SK-N-SH (cell line): ENCODE measurements around the gene VENTX. TPM values are rescaled to one million over a fixed set of nuclear protein-coding genes. Genes with fewer than 3 reads are reported as not detected.

Source experiments
- CTCF ChIA-PET: fragments of 300-600, 350-600 bp; formaldehyde crosslinking; extraction: SDS; loops from one replicate; lab custom pipeline; 2021; lab: Yijun Ruan, JAX
- POLR2A ChIA-PET: fragments of 350-600 bp; sonication (Branson Sonifier 250); formaldehyde crosslinking; extraction: SDS; loops from one replicate; lab custom pipeline; 2020; ENCODE audit warnings: antibody characterized with exemption, inconsistent platforms; lab: Yijun Ruan, JAX
- DNase-seq: peaks from one replicate; pipeline ENCODE4 v3.0.0; 2012
- H2AFZ ChIP-seq: fragments of 200-600 bp; sonication (generic); 2 replicates; pipeline ENCODE4 v1.8.1; 2016; ENCODE audit warnings: antibody characterized with exemption, mild to moderate bottlenecking, low read depth
- H3F3A ChIP-seq: fragments of 200-600 bp; sonication (generic); replicated peaks from 2 replicates; pipeline ENCODE3; 2016; ENCODE audit warnings: antibody characterized with exemption, mild to moderate bottlenecking; ENCODE audit not compliant: insufficient read depth
- H3K27ac ChIP-seq, 2 experiments: fragments of 200-500 bp in 1 of 2; fragments of 200-600 bp in 1 of 2; sonication (Bioruptor generic) in 1 of 2; sonication (generic), shearing (Covaris generic) in 1 of 2; 2 replicates each; pipeline versions ENCODE4 v1.5.1 to v1.6.1; 2014 to 2016; ENCODE audit warnings: low read depth in 2 of 2, inconsistent platforms in 1 of 2, low read length in 1 of 2, mild to moderate bottlenecking in 1 of 2, mixed read lengths in 1 of 2
- H3K27me3 ChIP-seq: fragments of 200-600 bp; sonication (generic), shearing (Covaris generic); 2 replicates; pipeline ENCODE4 v1.6.1; 2016; ENCODE audit warnings: mixed run types; ENCODE audit not compliant: insufficient read depth
- H3K36me3 ChIP-seq, 2 experiments: fragments of 200-500 bp in 1 of 2; fragments of 200-600 bp in 1 of 2; sonication (Bioruptor generic) in 1 of 2; sonication (generic) in 1 of 2; replicated peaks in 1 of 2; 2 replicates each; pipeline versions ENCODE3 to v1.5.1; 2014 to 2016; ENCODE audit warnings: low read length in 1 of 2, mild to moderate bottlenecking in 1 of 2; ENCODE audit not compliant: insufficient read depth in 2 of 2, control insufficient read depth in 1 of 2
- H3K4me1 ChIP-seq, 2 experiments: fragments of 200-500 bp in 1 of 2; fragments of 200-600 bp in 1 of 2; sonication (Bioruptor generic) in 1 of 2; sonication (generic), shearing (Covaris generic) in 1 of 2; 2 replicates each; pipeline versions ENCODE4 v1.5.1 to v1.6.1; 2014 to 2016; ENCODE audit warnings: low read depth in 1 of 2, low read length in 1 of 2, mixed run types in 1 of 2; ENCODE audit not compliant: insufficient read depth in 2 of 2, control insufficient read depth in 1 of 2
- H3K4me2 ChIP-seq: fragments of 200-600 bp; sonication (generic), shearing (Covaris generic); 2 replicates; pipeline ENCODE4 v1.6.1; 2017; ENCODE audit warnings: mixed run types
- H3K4me3 ChIP-seq, 2 experiments: fragments of 200-500 bp in 1 of 2; fragments of 200-600 bp in 1 of 2; sonication (Bioruptor generic) in 1 of 2; sonication (generic), shearing (Covaris generic) in 1 of 2; 2 replicates each; pipeline versions ENCODE4 v1.5.1 to v1.8.1; 2014 to 2016; ENCODE audit warnings: low read depth in 2 of 2, inconsistent platforms in 1 of 2, low read length in 1 of 2, mild to moderate bottlenecking in 1 of 2, mixed read lengths in 1 of 2, moderate library complexity in 1 of 2
- H3K79me2 ChIP-seq: fragments of 200-600 bp; sonication (generic); 2 replicates; pipeline ENCODE4 v1.8.1; 2017; ENCODE audit warnings: mild to moderate bottlenecking; ENCODE audit not compliant: insufficient read depth
- H3K9ac ChIP-seq: fragments of 200-600 bp; sonication (generic); 2 replicates; pipeline ENCODE4 v1.6.1; 2017; ENCODE audit warnings: mixed run types
- H3K9me2 ChIP-seq: fragments of 200-600 bp; sonication (generic); 2 replicates; pipeline ENCODE4 v1.6.1; 2017; ENCODE audit warnings: mixed run types
- H3K9me3 ChIP-seq: fragments of 200-600 bp; sonication (generic); 2 replicates; pipeline ENCODE4 v1.6.1; 2017; ENCODE audit warnings: mixed run types, mild to moderate bottlenecking, moderate library complexity
- H4K20me1 ChIP-seq: fragments of 200-600 bp; sonication (generic); 2 replicates; pipeline ENCODE4 v1.6.1; 2017; ENCODE audit warnings: mild to moderate bottlenecking, mixed run types; ENCODE audit not compliant: insufficient read depth
- EP300 ChIP-seq, 2 experiments: IDR thresholded peaks; 2 replicates each; pipeline versions ENCODE4 v1.4.0 to v1.6.1; 2012; ENCODE audit warnings: borderline replicate concordance in 1 of 2, low read depth in 1 of 2, low read length in 1 of 2
- EZH2phosphoT487 ChIP-seq: fragments of 200-600 bp; sonication (generic); IDR thresholded peaks from 2 replicates; pipeline ENCODE4 v1.6.1; 2017; ENCODE audit warnings: low read depth, mixed run types, mild to moderate bottlenecking, antibody characterized with exemption, moderate library complexity, borderline replicate concordance
- FOSL2 ChIP-seq: IDR thresholded peaks from 2 replicates; pipeline ENCODE4 v1.4.0; 2012; ENCODE audit warnings: low read depth, mild to moderate bottlenecking, moderate library complexity, borderline replicate concordance
- FOXM1 ChIP-seq: IDR thresholded peaks from 2 replicates; pipeline ENCODE4 v1.4.0; 2012; ENCODE audit warnings: low read depth, mild to moderate bottlenecking
- GABPA ChIP-seq: IDR thresholded peaks from 2 replicates; pipeline ENCODE4 v1.4.0; 2012; ENCODE audit warnings: low read depth, mild to moderate bottlenecking
- GATA2 ChIP-seq: sonication (generic); formaldehyde crosslinking; IDR thresholded peaks from 2 replicates; pipeline ENCODE4 v1.5.0; 2020; ENCODE audit warnings: mild to moderate bottlenecking, missing genetic modification reagents
- JUND ChIP-seq: IDR thresholded peaks from 2 replicates; pipeline ENCODE4 v1.4.0; 2012
- NRF1 ChIP-seq: IDR thresholded peaks from 2 replicates; pipeline ENCODE4 v1.6.1; 2012; ENCODE audit warnings: low read depth, mild to moderate bottlenecking, low read length
- PBX3 ChIP-seq: IDR thresholded peaks from 2 replicates; pipeline ENCODE4; 2012
- RCOR1 ChIP-seq: fragments of 150-350 bp; IDR thresholded peaks from 2 replicates; pipeline ENCODE4 v1.6.1; 2017; ENCODE audit warnings: antibody characterized with exemption, low read length
- RFX5 ChIP-seq: IDR thresholded peaks from 2 replicates; pipeline ENCODE4 v1.6.1; 2012; ENCODE audit warnings: mild to moderate bottlenecking, improper control_type of control experiment, low read length
- RXRA ChIP-seq: IDR thresholded peaks from 2 replicates; pipeline ENCODE4 v1.4.0; 2012; ENCODE audit warnings: low read depth, mild to moderate bottlenecking, borderline replicate concordance
- SIN3A ChIP-seq: IDR thresholded peaks from 2 replicates; pipeline ENCODE4 v1.6.1; 2012; ENCODE audit warnings: low read depth, mild to moderate bottlenecking, low read length, moderate library complexity, borderline replicate concordance
- SMC3 ChIP-seq: IDR thresholded peaks from 2 replicates; pipeline ENCODE4 v1.6.1; 2012; ENCODE audit warnings: low read depth, low read length, improper control_type of control experiment
- TCF12 ChIP-seq: IDR thresholded peaks from 2 replicates; pipeline ENCODE4 v1.4.0; 2012
- TEAD4 ChIP-seq: IDR thresholded peaks from 2 replicates; pipeline ENCODE4 v1.4.0; 2012; ENCODE audit warnings: mild to moderate bottlenecking, borderline replicate concordance; ENCODE audit not compliant: insufficient read depth
- USF1 ChIP-seq: IDR thresholded peaks from 2 replicates; pipeline ENCODE4 v1.4.0; 2012; ENCODE audit warnings: low read depth, borderline replicate concordance
- WGBS: methylation state at CpG from one replicate; pipeline ENCODE4 v1.1.6; 2017; ENCODE audit warnings: low lambda C conversion rate; 5-methylcytosine and 5-hydroxymethylcytosine counted together
- polyA plus RNA-seq, 3 experiments: library from polyadenylated mRNA; depleted of rRNA; stranded (reverse); fragments of >200 nt; gene quantifications; 2 replicates each; pipeline ENCODE4 v1.2.3, GENCODE V29; 2012
- TF ChIP-seq, protein P1 (sequence below): fragments of 150-350 bp; IDR thresholded peaks from 2 replicates; pipeline ENCODE4 v1.6.1; 2016; ENCODE audit warnings: mild to moderate bottlenecking, low read depth, low read length
- TF ChIP-seq, protein P2 (sequence below): fragments of 200-600 bp; sonication (generic); IDR thresholded peaks from 2 replicates; pipeline ENCODE4 v1.6.1; 2017; ENCODE audit warnings: antibody characterized with exemption, mild to moderate bottlenecking, moderate library complexity
- TF ChIP-seq, protein P3 (sequence below): IDR thresholded peaks from 2 replicates; pipeline ENCODE4 v1.4.0; 2012; ENCODE audit warnings: low read depth, borderline replicate concordance

VENTX gene
- polyA plus RNA-seq, 1 of the 3 experiments (the other 2 are of a cell fraction), result not detected

DNA sequence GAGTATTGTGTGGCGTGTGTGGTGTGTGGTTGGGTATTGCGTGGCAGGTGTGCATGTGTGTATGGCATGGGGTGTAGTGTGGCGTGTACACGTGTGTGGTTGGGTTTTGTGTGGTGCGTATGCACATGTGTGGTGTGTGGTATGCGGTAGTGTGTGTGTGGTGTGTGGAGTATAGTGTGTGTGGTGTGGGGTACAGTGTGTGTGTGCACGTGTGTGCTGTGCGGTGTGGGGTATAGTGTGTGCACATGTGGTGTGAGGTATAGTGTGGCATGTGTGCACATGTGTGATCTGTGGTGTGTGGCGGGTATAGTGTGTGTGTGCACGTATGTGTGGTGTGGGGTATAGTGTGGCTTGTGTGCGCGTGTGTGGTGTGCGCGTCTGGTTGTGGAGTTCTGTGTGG lies 28.5 kb upstream of the VENTX start:
- Histone ChIP-seq H3K79me2 (no peaks in the 10 kb centered on the region), H3K4me1 (no peaks in the 10 kb centered on the region), H3K27me3 (peaks cover 12% of the 10 kb centered on the region), H3K27ac (no peak overlapping the region), H3K4me2 (no peak overlapping the region), H4K20me1 (no peaks in the 10 kb centered on the region), H3K9me2 (no peaks in the 10 kb centered on the region), H3F3A (no peaks in the 10 kb centered on the region), H3K4me3 (no peak overlapping the region), H3K9me3 (no peaks in the 10 kb centered on the region), H3K36me3 (no peaks in the 10 kb centered on the region), H2AFZ (no peak overlapping the region), H3K9ac (no peak overlapping the region)
- WGBS, result 77% methylated on average over 14 of the region's 14 CpGs
- ChIA-PET CTCF (no interaction called here), POLR2A (no interaction called here)
- TF ChIP-seq, protein P1, sequence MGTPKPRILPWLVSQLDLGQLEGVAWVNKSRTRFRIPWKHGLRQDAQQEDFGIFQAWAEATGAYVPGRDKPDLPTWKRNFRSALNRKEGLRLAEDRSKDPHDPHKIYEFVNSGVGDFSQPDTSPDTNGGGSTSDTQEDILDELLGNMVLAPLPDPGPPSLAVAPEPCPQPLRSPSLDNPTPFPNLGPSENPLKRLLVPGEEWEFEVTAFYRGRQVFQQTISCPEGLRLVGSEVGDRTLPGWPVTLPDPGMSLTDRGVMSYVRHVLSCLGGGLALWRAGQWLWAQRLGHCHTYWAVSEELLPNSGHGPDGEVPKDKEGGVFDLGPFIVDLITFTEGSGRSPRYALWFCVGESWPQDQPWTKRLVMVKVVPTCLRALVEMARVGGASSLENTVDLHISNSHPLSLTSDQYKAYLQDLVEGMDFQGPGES, result no peak
- TF ChIP-seq PBX3 (no peak), GABPA (no peak), FOXM1 (no peak), GATA2 (CRISPR knock-in tag) (no peak), USF1 (no peak), EZH2phosphoT487 (no peak)
- TF ChIP-seq, protein P2, sequence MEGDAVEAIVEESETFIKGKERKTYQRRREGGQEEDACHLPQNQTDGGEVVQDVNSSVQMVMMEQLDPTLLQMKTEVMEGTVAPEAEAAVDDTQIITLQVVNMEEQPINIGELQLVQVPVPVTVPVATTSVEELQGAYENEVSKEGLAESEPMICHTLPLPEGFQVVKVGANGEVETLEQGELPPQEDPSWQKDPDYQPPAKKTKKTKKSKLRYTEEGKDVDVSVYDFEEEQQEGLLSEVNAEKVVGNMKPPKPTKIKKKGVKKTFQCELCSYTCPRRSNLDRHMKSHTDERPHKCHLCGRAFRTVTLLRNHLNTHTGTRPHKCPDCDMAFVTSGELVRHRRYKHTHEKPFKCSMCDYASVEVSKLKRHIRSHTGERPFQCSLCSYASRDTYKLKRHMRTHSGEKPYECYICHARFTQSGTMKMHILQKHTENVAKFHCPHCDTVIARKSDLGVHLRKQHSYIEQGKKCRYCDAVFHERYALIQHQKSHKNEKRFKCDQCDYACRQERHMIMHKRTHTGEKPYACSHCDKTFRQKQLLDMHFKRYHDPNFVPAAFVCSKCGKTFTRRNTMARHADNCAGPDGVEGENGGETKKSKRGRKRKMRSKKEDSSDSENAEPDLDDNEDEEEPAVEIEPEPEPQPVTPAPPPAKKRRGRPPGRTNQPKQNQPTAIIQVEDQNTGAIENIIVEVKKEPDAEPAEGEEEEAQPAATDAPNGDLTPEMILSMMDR, result no peak
- no peak for DNase-seq

- Histone ChIP-seq H3K27ac (no peak overlapping the region), H3K9me2 (no peaks in the 10 kb centered on the region)
- TF ChIP-seq EP300 (IDR thresholded peaks at IDR 0.05; ENCODE audit: borderline replicate concordance in 1 of 2, low read depth in 1 of 2, low read length in 1 of 2) (no peak), SIN3A (no peak), TCF12 (no peak), FOSL2 (no peak), SMC3 (no peak), NRF1 (no peak), RFX5 (no peak), JUND (no peak), TEAD4 (no peak), RXRA (no peak), RCOR1 (no peak)
- TF ChIP-seq, protein P3, sequence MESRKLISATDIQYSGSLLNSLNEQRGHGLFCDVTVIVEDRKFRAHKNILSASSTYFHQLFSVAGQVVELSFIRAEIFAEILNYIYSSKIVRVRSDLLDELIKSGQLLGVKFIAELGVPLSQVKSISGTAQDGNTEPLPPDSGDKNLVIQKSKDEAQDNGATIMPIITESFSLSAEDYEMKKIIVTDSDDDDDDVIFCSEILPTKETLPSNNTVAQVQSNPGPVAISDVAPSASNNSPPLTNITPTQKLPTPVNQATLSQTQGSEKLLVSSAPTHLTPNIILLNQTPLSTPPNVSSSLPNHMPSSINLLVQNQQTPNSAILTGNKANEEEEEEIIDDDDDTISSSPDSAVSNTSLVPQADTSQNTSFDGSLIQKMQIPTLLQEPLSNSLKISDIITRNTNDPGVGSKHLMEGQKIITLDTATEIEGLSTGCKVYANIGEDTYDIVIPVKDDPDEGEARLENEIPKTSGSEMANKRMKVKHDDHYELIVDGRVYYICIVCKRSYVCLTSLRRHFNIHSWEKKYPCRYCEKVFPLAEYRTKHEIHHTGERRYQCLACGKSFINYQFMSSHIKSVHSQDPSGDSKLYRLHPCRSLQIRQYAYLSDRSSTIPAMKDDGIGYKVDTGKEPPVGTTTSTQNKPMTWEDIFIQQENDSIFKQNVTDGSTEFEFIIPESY, result no peak
- TF ChIP-seq, all 33 proteins: peak for 0
- H3K9ac ChIP-seq, result no peak overlapping the region
- H3F3A ChIP-seq, result no peaks in the 10 kb centered on the region
- ChIA-PET CTCF (no interaction called here), POLR2A (no interaction called here)
- H3K4me2 ChIP-seq, result no peak overlapping the region
- no peaks in the 10 kb centered on the region for H3K4me1 ChIP-seq
- H4K20me1 ChIP-seq, result no peaks in the 10 kb centered on the region
- no peak overlapping the region for H2AFZ ChIP-seq
- no peaks in the 10 kb centered on the region for H3K36me3 ChIP-seq
- no peak for DNase-seq
- H3K4me3 ChIP-seq, result no peak overlapping the region
- H3K79me2 ChIP-seq, result no peaks in the 10 kb centered on the region
- H3K9me3 ChIP-seq, result no peaks in the 10 kb centered on the region
- peaks cover 15% of the 10 kb centered on the region for H3K27me3 ChIP-seq
- 70% methylated on average over 4 of the region's 20 CpGs for WGBS
These were observed 28.0 kb upstream of the VENTX start for GRCh38 chr10:133209641-133210040.
